GM18502 (cell line): ENCODE data around the gene SLC4A9.

Experiments used
- ATAC-seq: cut with Tn5 transposase; IDR thresholded peaks from one replicate; pipeline ENCODE4 v1.9.1; 2021; ENCODE audit warnings: mild to moderate bottlenecking; ENCODE audit not compliant: unreplicated experiment, poor library complexity

Gene SLC4A9

DNA sequence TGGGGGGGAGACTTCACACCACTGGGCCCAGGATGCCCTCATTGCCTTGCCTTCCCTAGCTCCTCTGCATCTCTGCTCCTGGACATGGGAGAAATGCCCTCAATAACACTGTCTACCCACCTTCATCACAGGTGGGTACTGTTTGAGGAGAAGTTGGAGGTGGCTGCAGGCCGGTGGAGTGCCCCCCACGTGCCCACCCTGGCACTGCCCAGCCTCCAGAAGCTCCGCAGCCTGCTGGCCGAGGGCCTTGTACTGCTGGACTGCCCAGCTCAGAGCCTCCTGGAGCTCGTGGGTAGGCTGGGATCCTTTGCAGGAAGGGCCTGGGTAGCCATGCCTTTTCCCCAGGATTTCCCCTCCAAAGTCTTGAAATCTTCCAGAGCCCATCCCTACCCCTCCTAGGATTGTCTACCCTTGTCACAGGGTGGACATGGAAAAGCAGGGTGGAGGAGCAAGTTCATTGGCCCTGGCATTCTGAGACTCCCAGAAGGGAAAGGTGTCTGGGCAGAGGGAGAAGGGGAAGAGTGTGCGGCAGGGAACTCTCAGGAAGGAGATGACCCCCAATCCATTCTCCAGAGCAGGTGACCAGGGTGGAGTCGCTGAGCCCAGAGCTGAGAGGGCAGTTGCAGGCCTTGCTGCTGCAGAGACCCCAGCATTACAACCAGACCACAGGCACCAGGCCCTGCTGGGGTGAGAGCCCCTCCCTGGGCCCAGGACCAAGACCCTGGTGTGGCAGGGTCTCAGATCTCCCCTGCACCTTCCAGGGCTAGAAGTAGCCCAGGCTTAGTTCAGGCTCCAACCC, 886 bp downstream of the SLC4A9 start:
- no peak for ATAC-seq

DNA sequence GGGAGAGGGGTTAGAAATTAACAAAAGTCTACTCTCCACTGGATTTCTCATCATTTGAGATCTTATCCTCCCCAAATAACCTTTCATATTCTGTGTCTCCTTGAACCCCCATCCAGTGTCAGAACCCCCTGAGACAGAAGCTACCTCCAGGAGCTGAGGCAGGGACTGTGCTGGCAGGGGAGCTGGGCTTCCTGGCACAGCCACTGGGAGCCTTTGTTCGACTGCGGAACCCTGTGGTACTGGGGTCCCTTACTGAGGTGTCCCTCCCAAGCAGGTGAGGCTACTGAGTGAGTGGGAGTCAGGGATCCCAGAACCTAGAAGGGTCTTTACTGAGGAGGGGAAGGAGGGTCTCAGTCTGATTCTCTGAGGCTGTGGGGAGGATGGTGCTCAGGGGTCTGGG, 1.9 kb downstream of the SLC4A9 start:
- ATAC-seq: no peak

DNA sequence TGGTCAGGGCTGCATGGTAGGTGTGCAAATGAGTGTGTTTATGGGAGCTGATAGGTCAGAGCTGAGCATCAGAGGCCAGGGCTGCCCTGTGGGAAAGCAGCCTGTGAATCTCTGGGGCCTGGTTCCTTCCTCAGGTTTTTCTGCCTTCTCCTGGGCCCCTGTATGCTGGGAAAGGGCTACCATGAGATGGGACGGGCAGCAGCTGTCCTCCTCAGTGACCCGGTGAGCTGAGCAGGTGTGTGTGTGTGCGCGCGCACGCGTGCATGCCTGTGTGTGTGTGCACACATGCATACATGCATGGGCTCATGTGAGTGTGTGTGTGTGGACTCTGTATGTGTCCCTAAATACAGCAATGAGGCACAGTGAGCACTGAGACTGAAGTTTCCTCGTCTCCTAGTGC, 2.3 kb downstream of the SLC4A9 start:
- ATAC-seq: no peak

DNA sequence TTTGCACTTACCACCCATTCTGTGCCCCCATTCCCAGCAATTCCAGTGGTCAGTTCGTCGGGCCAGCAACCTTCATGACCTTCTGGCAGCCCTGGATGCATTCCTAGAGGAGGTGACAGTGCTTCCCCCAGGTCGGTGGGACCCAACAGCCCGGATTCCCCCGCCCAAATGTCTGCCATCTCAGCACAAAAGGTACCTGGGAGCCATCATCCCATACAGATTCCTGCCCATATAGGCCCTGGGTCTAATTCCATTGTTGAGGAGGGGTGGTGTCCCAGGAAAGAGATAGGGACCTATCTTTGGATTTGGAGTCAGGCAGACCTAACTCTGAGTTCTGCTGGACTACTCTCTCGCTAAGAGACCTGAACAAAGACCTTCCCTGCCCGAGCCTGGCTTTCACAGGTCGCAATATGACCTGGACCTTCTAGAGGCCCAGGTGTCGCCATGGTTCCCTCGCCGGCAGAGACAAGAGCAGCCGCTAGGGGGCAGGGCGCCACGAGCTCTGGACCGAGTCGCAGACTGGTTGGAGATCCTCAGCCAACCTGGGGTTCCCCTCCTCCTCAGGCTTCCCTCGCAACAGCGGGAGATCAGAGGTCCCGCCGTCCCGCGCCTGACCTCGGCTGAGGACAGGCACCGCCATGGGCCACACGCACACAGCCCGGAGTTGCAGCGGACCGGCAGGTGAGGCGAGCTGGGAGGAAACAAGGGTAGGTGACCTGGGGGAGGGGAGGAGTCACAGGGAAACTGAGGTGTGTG, 3.1 kb downstream of the SLC4A9 start:
- peak; percentile 94 for ATAC-seq

DNA sequence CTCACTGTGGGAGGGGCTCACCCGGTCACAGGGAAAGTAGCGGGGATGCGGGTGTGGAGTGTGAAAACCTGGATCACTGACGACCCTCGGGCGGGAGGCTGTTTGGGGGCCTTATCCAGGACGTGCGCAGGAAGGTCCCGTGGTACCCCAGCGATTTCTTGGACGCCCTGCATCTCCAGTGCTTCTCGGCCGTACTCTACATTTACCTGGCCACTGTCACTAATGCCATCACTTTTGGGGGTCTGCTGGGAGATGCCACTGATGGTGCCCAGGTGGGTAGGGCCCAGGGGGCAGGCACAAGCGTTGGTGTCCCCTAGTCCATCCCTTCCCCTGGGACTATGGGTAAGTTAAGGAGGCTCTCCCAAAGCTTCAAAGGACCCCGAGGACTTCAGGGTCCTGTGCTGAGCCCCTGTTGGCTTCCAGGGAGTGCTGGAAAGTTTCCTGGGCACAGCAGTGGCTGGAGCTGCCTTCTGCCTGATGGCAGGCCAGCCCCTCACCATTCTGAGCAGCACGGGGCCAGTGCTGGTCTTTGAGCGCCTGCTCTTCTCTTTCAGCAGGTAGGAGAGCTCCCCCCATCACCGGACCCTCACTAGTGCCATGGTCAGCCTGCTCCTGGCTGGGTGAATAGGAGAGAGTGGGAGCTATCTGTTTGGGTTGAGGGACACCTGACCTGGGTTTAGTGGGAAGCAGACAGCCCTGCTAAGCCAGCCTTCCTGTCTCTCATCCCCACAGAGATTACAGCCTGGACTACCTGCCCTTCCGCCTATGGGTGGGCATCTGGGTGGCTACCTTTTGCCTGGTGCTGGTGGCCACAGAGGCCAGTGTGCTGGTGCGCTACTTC, 3.9 kb downstream of the SLC4A9 start:
- no peak for ATAC-seq

DNA sequence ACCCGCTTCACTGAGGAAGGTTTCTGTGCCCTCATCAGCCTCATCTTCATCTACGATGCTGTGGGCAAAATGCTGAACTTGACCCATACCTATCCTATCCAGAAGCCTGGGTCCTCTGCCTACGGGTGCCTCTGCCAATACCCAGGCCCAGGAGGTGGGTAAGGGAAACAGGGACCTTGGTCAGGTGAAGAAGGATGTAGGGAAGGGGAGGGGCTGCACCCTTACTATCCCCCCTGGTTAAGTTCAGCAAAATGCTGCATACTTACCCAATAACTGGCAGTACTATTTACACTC, 4.4 kb downstream of the SLC4A9 start:
- ATAC-seq: no peak

DNA sequence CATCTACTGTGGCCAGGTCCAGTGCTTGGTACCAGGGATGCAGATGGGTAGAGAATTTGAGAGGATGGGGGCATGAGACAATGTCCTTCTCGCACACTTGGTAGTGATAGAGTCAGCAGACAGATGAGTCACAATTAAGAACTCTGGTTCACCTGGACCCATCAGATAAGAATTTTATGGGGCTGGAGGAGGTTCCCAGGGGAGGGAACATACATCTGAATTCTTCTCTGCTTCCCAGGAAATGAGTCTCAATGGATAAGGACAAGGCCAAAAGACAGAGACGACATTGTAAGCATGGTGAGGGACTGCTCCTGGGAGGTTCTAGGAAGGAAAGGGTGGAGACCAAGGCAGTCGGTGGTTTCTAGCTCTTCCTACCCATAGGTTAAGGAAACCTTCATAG, 5.3 kb downstream of the SLC4A9 start:
- no peak for ATAC-seq

DNA sequence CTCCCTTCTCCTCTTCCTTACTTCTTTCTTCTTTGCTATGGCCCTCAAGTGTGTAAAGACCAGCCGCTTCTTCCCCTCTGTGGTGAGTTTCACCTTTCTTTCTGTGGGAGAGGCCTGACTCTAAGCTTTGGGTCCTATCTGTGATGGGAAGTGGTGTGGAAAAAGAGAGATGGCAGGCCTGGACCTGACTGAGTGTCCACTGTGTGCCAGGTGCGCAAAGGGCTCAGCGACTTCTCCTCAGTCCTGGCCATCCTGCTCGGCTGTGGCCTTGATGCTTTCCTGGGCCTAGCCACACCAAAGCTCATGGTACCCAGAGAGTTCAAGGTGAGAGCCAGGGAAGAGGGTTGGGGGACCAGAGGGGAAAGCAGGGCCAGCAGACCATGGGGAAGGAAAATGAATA, 5.9 kb downstream of the SLC4A9 start:
- no peak for ATAC-seq

DNA sequence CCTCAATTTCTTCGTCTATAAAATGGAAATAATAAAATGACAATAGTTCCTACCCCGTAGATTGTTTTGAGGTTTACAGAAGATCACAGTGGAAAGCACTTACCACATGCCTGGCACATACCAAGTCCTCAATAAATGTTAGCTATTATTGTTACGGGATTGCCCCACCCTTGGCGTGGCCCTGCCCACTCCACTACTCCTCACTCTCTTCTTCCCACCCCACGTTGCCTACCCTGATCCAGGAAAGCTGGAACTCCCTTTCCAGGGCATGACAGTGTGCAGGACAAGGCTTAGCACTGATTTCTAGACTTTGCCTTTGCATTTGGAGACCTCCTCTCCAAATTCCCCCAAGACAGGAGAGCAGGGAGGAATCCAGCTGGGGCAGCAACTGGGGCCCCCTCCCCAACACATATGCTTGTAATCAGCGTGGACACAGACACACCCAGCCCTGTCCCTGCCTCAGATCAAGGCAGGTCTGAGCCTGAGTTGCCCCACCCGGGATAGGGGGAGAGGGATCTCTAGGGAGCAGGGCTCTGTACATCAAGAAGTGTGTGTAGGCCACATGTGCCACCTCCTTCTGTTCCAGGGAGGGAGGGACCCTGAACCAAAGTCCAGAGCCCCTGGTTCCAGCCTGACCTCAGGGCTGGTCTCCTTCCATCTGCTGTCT, 6.7 kb downstream of the SLC4A9 start:
- no peak for ATAC-seq

DNA sequence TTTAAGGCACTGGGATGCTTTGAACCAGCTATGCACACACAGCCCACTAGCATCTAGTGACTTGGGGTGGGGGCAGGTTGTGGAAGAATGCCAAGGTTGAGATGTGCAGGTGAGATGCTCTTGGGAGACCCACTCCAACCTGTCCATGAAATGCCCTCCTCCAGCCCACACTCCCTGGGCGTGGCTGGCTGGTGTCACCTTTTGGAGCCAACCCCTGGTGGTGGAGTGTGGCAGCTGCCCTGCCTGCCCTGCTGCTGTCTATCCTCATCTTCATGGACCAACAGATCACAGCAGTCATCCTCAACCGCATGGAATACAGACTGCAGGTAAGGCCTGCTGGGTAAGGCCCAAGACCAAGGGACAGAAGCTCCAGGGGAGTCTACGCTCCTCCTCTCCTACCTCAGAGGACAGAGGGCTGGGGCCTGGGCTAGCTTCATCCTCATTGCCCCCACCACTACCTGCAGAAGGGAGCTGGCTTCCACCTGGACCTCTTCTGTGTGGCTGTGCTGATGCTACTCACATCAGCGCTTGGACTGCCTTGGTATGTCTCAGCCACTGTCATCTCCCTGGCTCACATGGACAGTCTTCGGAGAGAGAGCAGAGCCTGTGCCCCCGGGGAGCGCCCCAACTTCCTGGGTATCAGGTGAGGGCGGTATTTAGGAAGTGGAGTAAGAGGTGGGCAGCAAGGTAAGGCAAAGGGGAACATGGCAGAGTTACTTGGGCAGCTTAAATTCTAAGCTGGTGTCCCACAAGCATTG, 7.4 kb downstream of the SLC4A9 start:
- no peak for ATAC-seq

DNA sequence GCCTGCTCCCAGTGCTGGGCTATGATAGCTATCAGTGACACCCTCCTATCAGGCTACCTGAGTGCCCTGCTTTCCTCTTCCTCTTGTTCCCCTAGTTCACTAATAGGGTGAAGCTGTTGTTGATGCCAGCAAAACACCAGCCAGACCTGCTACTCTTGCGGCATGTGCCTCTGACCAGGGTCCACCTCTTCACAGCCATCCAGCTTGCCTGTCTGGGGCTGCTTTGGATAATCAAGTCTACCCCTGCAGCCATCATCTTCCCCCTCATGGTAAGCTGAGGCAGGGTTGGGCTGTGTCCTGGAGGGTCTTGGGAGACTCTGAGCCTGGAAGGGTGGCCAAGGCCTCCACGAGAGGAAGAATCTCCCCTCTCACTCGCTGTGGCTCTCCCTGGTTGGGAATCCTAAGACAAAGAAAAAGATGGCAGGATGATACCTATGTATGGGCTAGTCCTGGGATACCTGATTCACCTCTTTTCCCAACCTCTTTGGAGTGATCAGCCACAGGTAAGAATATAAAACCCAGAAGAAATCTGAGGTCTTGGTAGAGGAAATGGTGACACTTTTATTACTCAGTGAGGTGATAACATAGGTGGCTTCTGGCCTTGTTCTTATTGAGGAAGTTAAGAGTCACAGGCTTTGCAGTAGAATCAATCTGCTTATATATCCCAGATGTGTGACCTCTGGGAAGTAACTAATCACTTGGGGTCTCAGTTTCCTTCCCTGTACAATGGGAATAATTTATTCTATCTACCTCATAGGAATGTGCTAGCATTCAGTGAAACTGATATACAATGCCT, 11.6 kb downstream of the SLC4A9 start:
- no peak for ATAC-seq

DNA sequence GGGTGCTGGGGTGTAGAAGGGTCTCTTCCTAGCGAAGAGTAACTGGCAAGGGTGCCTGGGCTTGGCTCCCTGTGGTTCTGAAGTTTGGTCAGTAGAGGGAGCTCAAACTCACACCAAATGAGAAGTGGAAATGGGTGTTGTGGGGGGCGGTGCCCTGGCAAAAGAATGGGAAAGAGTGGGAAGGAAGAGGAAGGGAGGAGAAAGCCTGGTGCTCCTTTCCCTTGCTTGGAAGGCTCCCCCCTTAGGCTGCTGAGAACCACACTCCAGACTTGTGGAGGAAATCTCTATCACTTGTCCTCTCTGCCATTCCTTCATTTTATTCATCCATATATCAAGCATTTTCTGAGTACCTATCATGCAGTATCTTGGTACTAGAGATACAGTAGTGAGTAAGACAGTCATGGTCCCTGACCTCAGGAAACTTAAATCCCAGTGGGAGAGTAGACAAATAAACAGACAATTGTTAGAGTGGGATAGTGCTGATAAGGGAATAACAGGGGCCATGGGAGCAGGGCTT, 13.0 kb downstream of the SLC4A9 start:
- ATAC-seq: peak; percentile 61

DNA sequence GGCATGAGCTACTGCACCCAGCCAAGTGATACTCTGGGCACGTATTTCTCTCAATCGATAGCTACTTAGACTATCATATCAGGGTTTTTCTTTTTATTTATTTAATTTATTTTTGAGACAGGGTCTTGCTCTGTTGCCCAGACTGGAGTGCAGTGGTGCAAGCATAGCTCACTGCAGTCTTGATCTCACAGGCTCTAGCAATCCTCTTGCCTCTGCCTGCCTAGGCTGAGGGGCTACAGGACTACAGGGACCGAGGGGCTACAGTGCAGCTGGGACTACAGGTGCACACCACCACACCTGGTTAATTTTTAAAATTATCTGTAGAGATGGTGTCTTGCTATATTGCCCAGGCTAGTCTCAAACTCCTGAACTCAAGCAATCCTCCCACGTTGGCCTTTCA, 21.4 kb downstream of the SLC4A9 start:
- ATAC-seq: no peak

DNA sequence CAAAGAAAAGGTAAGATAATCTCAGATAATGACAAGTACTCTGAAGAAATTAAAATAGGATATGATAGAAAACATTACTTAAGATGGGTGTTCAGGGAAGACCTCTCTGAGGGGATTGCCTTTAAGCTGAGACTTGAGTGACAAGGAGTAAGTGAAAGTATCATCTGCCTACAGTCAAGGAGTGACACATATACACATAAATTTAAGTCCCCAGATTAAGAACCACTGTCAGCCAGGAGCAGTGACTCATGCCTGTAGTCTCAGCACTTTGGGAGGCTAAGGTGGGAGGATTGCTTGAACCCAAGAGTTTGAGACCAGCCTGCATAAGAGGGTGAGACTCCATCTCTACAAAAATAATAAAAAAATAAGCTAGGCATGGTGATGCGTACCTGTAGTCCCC, 22.0 kb downstream of the SLC4A9 start:
- no peak for ATAC-seq

DNA sequence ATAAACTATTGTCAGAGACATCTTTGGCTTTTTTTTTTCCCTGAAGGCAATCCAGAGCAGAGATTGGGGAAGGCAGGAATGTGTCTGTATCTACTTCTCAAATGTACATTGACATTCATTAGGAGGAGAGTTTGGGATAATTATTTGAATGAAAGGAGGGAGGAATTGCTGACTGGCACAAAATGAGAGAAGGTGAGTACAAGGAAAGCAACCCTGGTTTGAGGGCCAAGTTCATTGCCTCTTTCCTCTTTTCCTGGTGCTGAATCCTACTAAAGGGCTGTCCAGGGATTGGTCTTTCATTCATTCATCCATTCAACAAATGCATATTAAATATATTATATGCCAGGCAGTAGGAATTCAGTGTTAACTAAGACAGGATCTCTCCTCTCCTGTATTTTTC, 22.9 kb downstream of the SLC4A9 start:
- no peak for ATAC-seq

DNA sequence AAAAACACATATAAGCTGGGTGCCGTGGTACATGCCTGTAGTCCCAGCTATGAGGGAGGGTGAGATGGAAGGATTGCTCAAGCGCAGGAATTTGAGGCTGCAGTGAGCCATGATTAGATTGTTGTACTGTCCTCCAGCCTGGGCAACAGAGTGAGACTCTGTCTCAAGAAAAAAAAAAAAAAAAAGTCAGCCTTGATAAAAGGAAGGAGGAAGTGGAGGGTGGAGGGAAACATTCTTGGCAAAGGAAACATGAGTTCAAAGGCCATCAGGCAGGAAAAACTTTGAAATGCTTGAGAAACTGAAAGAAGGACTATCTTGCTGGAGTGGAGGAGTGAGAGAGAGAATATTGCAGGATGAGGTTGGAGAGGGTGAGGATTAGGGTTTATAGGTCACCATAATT, 23.3 kb downstream of the SLC4A9 start:
- no peak for ATAC-seq

DNA sequence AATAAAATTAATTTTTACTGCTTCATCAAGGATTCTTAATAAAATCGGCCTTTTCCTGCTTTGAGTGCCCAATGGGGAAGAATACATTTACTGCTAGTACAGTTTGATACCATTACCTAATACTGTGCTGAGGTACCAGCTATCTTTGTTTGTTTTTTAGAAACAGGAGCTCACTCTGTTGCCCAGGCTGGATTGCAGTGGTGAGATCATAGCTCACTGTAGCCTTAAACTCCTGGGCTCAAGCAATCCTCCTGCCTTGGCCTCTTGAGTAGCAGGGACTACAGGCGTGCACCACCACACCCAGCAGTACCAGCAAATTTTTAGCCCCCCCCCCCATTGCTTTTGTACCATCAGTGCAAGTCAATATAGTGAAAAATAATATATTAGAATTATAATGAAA, 28.1 kb downstream of the SLC4A9 start:
- ATAC-seq: no peak

DNA sequence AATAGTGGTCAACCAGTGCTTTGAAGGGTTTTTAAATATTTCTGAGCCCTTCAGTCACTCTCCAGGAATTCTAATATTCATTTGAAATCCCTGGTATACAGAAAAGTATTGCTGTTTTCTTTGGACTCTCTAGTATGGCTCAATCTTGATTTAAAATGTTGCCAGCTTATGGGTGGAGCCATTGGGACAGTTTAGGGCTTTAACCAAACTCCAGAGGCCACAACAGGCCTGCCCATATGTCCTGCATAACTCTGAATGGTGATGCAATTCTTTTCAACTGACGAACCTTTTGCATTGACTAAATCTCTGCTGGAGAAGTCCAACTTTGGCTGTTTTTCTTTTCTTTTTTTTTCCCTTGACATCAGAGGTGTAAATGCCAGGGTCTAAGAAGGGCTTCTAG, 31.3 kb downstream of the SLC4A9 start:
- ATAC-seq: no peak

DNA sequence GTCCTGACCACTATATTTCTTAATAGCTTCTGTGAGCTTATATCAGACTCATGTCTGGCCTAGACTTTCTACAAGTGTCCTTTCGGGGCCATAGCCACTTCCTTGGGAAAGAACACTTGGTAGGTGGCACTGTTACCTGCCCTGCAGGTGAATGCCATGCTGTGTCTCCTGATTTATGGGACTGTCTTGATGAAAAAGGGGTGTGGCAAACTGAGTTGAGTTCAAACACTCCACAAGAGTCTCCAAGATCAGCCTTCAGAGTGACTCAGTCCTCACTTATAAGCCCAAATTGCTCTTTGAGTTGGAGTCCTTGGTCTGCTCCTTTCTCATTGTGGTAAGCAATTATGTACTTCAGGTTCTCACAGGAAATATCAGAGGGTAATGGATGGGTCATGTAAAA, 31.7 kb downstream of the SLC4A9 start:
- no peak for ATAC-seq
